ENCODE results near the gene VPREB3. TPM values are rescaled to one million over a fixed set of nuclear protein-coding genes. Genes with fewer than 3 reads are reported as not detected.

Gene VPREB3
- total and polyA plus RNA-seq, 10 of the 15 experiments (the other 5 are each of a cell fraction or from before 2014, with no cell fraction given): 0.75 to 79.5 (median 23.8) TPM

DNA sequence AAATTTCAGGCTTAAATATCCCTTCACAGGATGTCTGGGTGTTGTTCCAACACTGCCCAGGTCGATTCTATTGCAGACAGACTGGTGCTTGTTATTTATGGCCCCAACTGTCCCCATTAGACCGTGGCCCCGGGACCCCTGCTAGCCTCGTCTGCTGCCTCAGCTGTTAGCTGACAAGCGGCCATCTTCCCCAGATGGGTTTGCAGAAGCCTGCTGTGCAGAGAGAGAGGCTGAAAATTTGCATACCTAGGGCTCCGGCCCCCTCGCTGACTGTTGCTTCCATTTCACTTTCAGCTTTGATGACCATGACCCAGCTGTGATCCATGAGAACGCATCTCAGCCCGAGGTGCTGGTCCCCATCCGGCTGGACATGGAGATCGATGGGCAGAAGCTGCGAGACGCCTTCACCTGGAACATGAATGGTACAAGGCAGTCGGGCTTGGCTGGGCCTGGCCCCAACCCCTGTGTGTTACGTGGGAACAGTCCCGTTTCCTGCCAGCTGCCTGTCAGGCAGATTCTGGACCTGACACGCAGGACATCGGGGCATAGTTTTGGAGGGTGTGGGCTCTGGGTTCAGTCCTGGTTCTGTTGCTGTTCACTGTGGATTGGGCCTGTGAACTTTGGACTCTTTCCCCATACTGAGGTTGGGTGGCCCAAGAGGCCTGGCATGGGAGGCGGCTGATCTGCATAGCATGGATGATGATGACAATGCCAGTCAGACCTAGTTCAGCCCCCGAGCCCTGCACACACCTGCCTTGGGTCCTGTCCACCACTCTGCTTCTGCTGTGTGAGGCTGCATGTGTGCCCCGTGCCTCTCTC is 49.0 kb upstream of the VPREB3 start:
- H4K20me1 ChIP-seq (ENCODE audit: control insufficient read depth, insufficient read depth): no peaks in the 10 kb centered on the region
- H3K36me3 ChIP-seq (ENCODE audit: control insufficient read depth in 2 of 2, insufficient read depth in 2 of 2, low read length in 1 of 2): peaks cover 16 to 28% of the 10 kb centered on the region in 2 experiments
- H3K79me2 ChIP-seq (ENCODE audit: control insufficient read depth, insufficient read depth, low read length): peaks cover 38% of the 10 kb centered on the region
- in situ Hi-C loops (cut with MboI) (no loop called here), intact Hi-C loops (cut with micrococcal nuclease; ENCODE audit: unreplicated experiment) (no loop called here)
- peak overlapping the region; percentile 100 for H3K4me2 ChIP-seq (ENCODE audit: control insufficient read depth, insufficient read depth)
- ATAC-seq (peak; percentile 29), FAIRE-seq (peak; percentile 7), DNase-seq (ENCODE audit: low read depth, low spot score) (no peak)
- no peaks in the 10 kb centered on the region for H3K9me3 ChIP-seq (replicated peaks; ENCODE audit: control insufficient read depth, insufficient read depth, low read length)
- peaks cover 87% of the 10 kb centered on the region for H3K4me1 ChIP-seq (ENCODE audit: control insufficient read depth, insufficient read depth, low read length)
- no peaks in the 10 kb centered on the region for H3K27me3 ChIP-seq (replicated peaks in 1 of 2; ENCODE audit: control insufficient read depth in 2 of 2, insufficient read depth in 2 of 2, low read length in 1 of 2)
- POLR2A ChIA-PET: interaction anchor here (1.0 to 2.7 kb wide), 5 partner anchors 14 to 626 kb away, joined by 3 to 12 read pairs (median 4); partner anchors contain the start of gene SLC2A11
- H3K9ac ChIP-seq (ENCODE audit: control insufficient read depth, insufficient read depth, low read length): peak overlapping the region; percentile 84
- peak overlapping the region; percentile 91 for H3K27ac ChIP-seq (ENCODE audit: control insufficient read depth, insufficient read depth)
- 5% methylated on average over 21 of the region's 21 CpGs for WGBS (ENCODE audit: insufficient coverage, insufficient replicate concordance, low lambda C conversion rate, missing lambda C conversion rate)
- CTCF ChIA-PET: interaction anchor here (0.7 to 2.4 kb wide), 7 partner anchors 11 to 53 kb away, joined by 3 to 7 read pairs (median 4); partner anchors contain the start of gene CHCHD10
- peak overlapping the region; percentile 70 for H3K4me3 ChIP-seq
- no TSS peak for BruUV-seq (replicated peaks)
- RAD21 ChIA-PET (ENCODE audit: unreplicated experiment): interaction anchor here (0.6 to 2.2 kb wide), 2 partner anchors 43 to 669 kb away, joined by 4 to 7 read pairs; no protein-coding TSS in a partner anchor
- SMC1A ChIA-PET (ENCODE audit: uncharacterized antibody, unreplicated experiment): interaction anchor here (1.0 to 1.7 kb wide), 3 partner anchors 17 to 32 kb away, joined by 3 to 5 read pairs (median 3); partner anchors contain the start of gene SMARCB1
- peak overlapping the region; percentile 60 for H2AFZ ChIP-seq (ENCODE audit: control insufficient read depth, low read depth, low read length)
- TF ChIP-seq STAT3 (IDR thresholded peaks at IDR 0.05; ENCODE audit: low read depth, low read length): no peak
- TF ChIP-seq SMAD5 (IDR thresholded peaks at IDR 0.05; ENCODE audit: low read depth): 0 out of 2 replicates have a peak, but pooled peaks have one; percentile 50
- 0 out of 2 replicates have a peak, but pooled peaks have one; percentile 27 for TF ChIP-seq TCF12 (IDR thresholded peaks at IDR 0.05; ENCODE audit: low read depth, low read length)
- TF ChIP-seq RB1 (IDR thresholded peaks at IDR 0.05; ENCODE audit: borderline replicate concordance): no peak
- peak; percentile 33; the same call in 1 of the 2 replicates for TF ChIP-seq IKZF1 (conservative IDR thresholded peaks at IDR 0.05)
- TF ChIP-seq, protein P1, sequence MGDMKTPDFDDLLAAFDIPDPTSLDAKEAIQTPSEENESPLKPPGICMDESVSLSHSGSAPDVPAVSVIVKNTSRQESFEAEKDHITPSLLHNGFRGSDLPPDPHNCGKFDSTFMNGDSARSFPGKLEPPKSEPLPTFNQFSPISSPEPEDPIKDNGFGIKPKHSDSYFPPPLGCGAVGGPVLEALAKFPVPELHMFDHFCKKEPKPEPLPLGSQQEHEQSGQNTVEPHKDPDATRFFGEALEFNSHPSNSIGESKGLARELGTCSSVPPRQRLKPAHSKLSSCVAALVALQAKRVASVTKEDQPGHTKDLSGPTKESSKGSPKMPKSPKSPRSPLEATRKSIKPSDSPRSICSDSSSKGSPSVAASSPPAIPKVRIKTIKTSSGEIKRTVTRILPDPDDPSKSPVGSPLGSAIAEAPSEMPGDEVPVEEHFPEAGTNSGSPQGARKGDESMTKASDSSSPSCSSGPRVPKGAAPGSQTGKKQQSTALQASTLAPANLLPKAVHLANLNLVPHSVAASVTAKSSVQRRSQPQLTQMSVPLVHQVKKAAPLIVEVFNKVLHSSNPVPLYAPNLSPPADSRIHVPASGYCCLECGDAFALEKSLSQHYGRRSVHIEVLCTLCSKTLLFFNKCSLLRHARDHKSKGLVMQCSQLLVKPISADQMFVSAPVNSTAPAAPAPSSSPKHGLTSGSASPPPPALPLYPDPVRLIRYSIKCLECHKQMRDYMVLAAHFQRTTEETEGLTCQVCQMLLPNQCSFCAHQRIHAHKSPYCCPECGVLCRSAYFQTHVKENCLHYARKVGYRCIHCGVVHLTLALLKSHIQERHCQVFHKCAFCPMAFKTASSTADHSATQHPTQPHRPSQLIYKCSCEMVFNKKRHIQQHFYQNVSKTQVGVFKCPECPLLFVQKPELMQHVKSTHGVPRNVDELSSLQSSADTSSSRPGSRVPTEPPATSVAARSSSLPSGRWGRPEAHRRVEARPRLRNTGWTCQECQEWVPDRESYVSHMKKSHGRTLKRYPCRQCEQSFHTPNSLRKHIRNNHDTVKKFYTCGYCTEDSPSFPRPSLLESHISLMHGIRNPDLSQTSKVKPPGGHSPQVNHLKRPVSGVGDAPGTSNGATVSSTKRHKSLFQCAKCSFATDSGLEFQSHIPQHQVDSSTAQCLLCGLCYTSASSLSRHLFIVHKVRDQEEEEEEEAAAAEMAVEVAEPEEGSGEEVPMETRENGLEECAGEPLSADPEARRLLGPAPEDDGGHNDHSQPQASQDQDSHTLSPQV (IDR thresholded peaks at IDR 0.05): peak; percentile 79; the same call in 1 of the 2 replicates
- TF ChIP-seq CBX3 (IDR thresholded peaks at IDR 0.05; ENCODE audit: borderline replicate concordance, low read depth): no peak
- no peak for TF ChIP-seq SPI1 (IDR thresholded peaks at IDR 0.05; ENCODE audit: borderline replicate concordance, insufficient read depth, low read depth, low read length)
- peak; percentile 40; the same call in 1 of the 2 replicates for TF ChIP-seq HDGF (IDR thresholded peaks at IDR 0.05)
- no peak for TF ChIP-seq BACH1 (IDR thresholded peaks at IDR 0.05; ENCODE audit: borderline replicate concordance)
- no peak for TF ChIP-seq CBFB (IDR thresholded peaks at IDR 0.05; ENCODE audit: low read depth)
- TF ChIP-seq SMARCA5 (IDR thresholded peaks at IDR 0.05): no peak
- TF ChIP-seq ESRRA (IDR thresholded peaks at IDR 0.05; ENCODE audit: low read length): no peak
- peak; percentile 99 for TF ChIP-seq POU2F2 (IDR thresholded peaks at IDR 0.05; ENCODE audit: borderline replicate concordance, low read depth, low read length)
- peak; percentile 94 for TF ChIP-seq YY1 (IDR thresholded peaks at IDR 0.05; ENCODE audit: low read depth, low read length)
- peak; percentile 78 for TF ChIP-seq POLR2AphosphoS5 (IDR thresholded peaks at IDR 0.05; ENCODE audit: low read length)
- TF ChIP-seq POLR2AphosphoS2 (IDR thresholded peaks at IDR 0.05; ENCODE audit: low read depth, low read length): 0 out of 2 replicates have a peak, but pooled peaks have one; percentile 26
- no peak for TF ChIP-seq ZBED1 (IDR thresholded peaks at IDR 0.05; ENCODE audit: borderline replicate concordance)
- no peak for TF ChIP-seq RUNX3 (IDR thresholded peaks at IDR 0.05; ENCODE audit: low read length)
- TF ChIP-seq TCF3 (IDR thresholded peaks at IDR 0.05; ENCODE audit: borderline replicate concordance, insufficient read depth, low read depth, low read length): peak; percentile 56; the same call in 1 of the 2 replicates
- TF ChIP-seq HDAC6 (IDR thresholded peaks at IDR 0.05; ENCODE audit: unreplicated experiment): no peak
- TF ChIP-seq DPF2 (IDR thresholded peaks at IDR 0.05): 0 out of 2 replicates have a peak, but pooled peaks have one; percentile 44

Measured in GM12878 (cell line).